GM19238 (cell line): ENCODE data around the gene MAPK14.

Source experiments
- DNase-seq: peaks from one replicate; pipeline ENCODE4 v3.0.0; 2011; ENCODE audit warnings: low spot score; ENCODE audit not compliant: insufficient read length

Gene MAPK14

GRCh38 chr6:36035225-36035624 lies 7.6 kb downstream of the MAPK14 start:
- no peak for DNase-seq

DNA sequence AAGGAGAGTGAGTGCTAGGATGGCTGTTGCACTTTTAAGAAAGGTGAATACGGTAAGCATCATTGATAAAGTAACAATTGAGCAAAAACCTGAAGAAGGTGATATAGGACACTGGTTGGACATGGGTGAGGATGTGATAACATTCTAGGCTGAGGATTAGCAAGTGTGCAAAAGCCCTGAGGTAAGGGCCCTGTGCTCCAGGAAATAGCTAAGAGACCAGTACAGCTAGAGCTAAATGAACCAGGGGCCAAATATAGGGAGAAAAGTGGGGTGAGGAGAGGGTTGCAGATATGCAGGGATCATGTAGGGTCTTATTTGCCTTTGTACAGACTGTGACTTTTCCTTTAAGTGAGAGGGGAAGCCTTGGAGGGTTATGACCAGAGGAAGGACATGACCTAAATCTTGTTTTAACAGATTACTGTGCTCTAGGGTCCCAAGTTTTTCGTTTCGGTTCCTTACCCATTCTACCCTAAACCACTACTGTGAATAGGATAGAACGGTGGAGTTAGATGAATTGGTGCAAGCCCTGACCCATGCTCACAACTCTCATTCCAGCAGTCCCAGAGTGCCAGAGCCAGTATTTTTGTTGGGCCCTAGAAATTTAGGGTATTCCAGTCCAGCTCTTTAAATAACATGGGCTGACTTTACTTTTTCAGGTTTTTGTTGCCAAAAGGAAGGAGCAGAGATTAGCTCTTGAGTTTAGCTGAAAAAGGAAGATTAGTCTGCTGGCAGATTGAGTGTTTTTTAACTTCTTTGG lies 10.7 kb downstream of the MAPK14 start:
- no peak for DNase-seq

- no peak for DNase-seq
Observed at GRCh38 chr6:36039112-36039511, 11.5 kb downstream of the MAPK14 start.

DNA sequence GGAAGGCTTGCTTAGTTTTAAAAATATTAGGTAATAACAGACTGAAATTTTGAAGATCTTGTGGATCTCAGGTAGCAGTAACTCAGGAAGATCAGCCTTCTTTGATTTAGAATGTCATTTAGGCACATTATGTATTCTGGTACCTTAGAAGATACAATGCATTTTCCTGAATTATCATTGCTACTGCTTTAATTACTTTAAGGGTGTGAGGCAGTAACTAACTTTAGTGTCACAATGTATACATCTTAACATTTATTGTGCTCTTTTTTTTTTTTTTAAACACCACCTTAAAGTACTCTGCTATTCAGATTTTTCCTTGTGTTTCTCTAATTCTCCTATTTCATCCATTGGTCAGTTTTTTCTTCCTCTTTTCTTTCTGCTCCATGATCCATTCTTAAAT lies 13.3 kb downstream of the MAPK14 start:
- DNase-seq, result no peak

- no peak for DNase-seq
Observed at GRCh38 chr6:36042618-36043260, 15.1 kb downstream of the MAPK14 start.

- no peak for DNase-seq
Observed at GRCh38 chr6:36049582-36049981, 22.0 kb downstream of the MAPK14 start.

DNA sequence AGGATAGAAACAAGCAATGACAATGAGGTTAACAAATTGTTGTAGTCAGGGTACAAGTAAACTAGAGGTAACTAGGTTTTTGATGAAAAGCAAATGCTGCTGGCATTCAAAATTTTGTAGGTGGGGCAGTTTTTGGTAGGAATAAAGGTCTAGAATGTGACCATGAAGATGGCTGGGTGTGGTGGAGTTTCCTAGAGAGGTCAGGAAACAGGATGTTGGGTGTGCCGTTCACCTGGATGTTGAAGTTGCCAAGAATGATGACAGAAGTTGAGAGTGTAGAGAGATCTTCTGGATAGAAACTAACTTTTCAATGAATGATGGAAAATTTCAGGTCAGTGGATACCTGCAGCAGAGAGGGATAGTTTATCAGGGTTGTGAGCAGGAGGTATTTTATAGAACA lies 22.7 kb downstream of the MAPK14 start:
- no peak for DNase-seq

DNA sequence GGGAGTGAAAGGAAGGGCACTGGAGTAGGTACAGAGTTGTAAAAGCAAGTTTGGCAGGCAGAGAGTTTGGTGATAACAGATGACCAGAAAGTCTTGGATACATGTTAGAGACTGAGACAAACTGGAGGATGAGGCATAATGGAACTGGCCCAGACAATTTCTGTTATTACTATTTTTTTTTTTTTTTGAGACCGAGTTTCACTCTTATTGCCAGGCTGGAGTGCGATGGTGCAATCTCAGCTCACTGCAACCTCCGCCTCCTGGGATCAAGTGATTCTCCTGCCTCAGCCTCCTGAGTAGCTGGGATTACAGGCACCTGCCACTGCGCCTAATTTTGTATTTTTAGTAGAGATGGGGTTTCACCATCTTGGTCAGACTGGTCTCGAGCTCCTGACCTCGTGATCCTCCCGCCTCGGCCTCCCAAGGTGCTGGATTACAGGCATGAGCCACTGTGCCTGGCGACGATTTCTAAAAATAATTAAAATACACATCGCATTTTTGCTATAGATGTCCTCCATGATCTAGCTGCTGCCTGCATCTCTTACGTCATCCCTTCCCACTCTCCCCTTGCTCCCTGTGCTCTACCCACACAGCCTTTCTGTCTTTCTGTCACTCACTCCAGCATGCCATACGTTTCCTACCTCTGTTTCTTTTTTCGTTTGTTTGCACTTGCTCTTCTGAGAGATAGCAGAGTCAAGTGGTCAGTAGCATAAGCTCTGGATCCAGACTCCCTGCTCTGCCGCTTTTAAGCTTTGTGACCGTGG lies 23.5 kb downstream of the MAPK14 start:
- no peak for DNase-seq

DNA sequence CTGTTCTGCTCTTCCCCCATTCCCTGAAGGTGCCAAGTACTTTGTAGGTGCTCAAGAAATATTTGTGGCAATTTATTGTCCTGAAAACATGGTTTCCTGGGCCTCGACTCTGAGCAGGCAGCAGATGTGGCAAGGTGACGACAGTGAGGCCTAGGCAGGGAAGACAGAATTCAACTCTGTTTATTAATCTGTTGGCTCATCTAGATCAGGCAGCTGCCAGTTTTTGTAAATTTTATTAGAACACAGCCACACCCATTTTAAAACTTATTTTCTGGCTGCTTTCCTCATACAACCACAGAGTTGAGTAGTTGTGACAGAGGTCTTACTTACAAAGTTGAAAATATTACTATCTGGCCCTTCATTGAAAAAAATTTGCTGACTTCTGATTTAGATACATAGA lies 24.5 kb downstream of the MAPK14 start:
- no peak for DNase-seq

GRCh38 chr6:36053878-36054277 lies 26.3 kb downstream of the MAPK14 start:
- DNase-seq, result no peak

DNA sequence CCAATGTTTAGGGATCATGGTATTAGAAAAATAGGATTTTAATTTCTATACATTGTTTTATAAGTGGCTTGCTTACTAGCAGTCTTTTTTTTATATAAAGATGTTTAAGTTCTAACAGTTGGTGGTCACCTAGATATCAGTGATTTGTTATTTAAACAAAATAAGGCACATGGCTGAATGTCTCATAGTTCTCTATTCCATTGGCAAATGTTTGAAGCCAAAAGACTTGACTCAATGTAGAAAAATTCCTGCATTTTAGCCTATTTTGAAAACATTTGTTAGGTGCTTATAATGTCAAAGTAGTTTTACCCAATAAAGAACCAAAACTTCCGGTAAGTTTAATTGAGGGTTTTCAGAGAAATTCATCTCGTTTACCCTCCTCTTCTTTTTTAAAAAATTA lies 26.8 kb downstream of the MAPK14 start:
- no peak for DNase-seq

DNA sequence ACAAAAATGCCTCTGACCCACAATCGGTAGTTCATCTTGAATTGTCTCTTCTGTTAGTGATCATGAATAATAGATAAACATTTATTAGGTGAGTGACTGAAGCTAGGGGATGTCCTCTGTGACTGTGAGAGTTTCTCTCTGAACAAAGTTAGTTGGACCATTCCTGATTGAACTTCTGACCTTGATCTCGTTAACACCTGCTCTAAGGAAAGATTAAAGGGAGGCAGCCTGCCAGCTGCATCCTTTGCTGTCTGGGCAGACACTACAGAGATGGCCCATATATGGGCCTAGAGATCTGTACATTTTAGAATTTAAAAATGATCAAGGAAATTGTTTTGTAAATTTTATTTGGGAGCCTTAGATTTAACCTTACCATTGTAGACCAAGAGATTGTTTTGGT lies 27.3 kb downstream of the MAPK14 start:
- DNase-seq, result no peak

DNA sequence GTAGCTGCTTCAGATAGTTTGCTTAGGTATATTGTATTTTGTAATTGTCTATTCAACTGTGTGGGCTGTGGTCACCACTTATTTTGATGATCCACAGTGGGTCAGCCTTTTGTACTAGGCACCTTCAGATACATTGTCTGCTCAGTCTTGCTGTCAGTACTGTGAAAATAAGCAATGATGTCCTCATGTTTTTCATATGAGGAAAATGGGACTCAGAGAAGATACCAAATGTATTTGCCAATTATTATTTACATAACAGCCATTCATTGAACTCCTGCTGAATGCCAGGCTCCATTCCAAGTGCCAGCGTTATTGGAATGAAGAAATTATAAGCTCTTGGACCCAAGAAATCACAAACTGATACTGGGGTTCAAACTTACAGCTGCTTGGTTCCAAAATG lies 28.6 kb downstream of the MAPK14 start:
- no peak for DNase-seq

GRCh38 chr6:36061236-36061635 lies 33.6 kb downstream of the MAPK14 start:
- DNase-seq, result no peak

DNA sequence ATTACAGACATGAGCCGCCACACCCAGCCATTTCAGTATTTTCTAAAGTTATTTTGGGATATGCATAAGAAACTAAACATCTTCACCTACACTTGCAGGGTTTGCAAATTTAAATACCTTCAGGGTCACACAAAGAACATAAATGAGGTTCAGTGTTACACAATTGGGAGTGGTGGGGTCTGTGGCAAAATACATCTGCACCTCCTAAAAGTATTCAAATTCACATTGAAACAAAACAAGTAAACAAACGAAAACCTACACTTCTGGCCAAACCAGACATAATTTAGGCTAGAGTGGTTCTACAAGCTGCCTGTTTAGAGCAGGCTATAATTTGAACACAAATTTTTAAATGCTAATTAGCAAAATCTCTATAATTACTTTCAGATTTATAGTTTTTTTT lies 34.6 kb downstream of the MAPK14 start:
- no peak for DNase-seq

DNA sequence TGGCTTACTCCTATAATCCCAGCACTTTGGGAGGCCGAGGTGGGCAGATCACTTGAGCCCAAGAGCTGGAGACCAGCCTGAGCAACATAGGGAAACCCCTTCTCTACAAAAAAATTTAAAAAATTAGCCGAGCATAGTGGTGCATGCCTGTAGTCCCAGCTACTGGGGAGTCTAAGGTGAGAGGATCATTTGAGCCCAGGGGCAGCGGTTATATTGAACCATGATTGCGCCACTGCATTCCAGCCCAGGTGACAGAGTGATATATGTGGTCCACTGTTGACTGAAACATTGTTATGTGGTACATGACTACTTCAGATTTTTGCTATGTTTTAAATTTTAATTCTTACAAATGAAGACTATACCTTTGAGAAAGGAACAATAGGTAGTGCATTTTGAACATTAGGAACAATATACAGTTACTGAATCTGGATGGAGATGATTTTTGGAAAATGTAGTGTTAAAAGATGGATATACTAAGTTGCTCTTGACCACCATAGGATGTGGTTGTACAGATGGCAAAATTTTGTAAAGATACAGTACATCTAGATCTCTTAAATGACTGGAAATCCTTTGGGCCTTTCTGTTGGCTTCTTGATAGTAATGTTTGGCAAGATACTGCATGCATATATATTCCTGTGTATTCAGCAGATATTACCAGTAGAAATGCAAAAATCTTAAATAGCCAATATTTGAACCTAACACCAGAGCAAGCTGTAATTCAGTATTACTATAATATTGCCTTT lies 35.9 kb downstream of the MAPK14 start:
- DNase-seq, result no peak

DNA sequence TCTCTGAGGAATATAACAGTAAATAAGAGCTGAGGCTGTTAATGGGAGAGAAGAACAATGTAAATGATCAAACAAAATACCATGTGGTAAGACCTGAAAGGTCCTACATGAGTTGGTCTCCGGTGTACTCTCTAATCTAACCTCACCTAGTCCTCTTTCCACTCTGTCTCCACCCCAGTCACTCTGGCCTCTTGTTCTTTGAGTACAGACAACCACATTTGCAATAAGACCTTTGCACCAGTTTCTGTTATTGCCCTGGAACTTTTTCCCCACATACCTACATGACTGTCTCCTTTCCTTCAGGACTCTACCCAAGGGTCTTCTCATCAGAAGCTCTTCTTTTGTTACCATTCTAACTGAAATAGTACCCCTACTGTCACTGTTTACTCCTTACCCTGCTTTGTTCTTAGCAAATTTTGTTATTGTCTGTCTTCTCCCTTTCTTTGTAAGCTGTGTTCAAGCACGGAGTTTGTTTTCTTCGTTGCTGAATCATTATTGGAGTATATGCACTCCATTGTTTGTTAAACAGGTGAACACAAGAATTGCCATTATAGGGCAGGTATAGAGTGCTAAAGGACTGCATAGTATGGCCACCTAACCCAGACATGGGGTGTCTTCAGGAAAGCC lies 37.3 kb downstream of the MAPK14 start:
- DNase-seq, result no peak

DNA sequence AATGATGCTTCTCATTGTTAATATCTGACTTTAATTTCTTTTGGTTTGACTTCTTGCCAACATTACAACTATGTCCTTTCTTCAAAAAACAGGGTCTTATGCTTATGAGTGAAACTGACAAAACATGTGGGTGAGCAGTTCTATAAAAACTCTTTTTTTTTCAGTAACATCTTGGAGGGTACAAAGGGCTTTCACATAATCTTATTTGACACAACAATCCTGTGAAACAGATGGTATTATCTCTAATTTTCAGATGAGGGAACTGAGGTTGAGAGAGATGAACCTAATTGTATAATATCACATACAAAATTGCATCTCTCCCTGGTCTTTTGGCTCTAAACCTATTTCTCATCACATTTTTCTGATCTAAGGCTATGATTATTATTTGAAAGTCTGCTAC lies 38.3 kb downstream of the MAPK14 start:
- no peak for DNase-seq

GRCh38 chr6:36066817-36067216 lies 39.2 kb downstream of the MAPK14 start:
- DNase-seq, result no peak

DNA sequence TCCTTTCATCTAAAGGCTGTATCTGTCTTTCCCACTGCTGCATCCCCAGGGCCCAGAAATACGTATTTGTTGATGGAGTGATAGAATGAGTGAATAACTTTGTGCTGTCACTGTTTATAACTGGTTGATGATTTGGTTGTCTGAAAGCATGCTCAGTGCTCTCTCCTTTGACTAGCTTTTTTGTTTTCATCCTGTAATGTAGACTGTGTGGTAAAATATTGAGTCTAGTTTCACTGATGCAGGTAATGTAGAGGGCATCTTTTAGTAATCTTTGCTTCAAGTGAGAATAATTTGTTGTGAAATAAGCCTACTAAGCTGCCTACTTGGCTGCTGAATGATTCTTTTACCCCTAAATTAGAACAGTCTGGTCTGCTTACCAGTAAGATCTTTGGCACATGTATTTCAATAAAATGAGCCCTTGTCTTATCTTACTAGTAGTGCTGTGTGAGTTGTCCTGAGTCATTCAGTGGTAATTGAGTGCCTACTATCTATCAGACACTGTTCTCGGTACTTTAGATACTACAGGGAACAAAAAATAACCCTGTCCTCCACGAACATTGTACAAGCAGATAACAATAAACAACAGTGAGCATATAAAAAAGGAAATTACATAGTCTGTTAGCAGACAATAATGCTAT lies 39.9 kb downstream of the MAPK14 start:
- DNase-seq, result no peak

GRCh38 chr6:36068012-36068392 lies 40.4 kb downstream of the MAPK14 start:
- no peak for DNase-seq
